ENCODE data around the gene ATP8B4.

Gene ATP8B4

DNA sequence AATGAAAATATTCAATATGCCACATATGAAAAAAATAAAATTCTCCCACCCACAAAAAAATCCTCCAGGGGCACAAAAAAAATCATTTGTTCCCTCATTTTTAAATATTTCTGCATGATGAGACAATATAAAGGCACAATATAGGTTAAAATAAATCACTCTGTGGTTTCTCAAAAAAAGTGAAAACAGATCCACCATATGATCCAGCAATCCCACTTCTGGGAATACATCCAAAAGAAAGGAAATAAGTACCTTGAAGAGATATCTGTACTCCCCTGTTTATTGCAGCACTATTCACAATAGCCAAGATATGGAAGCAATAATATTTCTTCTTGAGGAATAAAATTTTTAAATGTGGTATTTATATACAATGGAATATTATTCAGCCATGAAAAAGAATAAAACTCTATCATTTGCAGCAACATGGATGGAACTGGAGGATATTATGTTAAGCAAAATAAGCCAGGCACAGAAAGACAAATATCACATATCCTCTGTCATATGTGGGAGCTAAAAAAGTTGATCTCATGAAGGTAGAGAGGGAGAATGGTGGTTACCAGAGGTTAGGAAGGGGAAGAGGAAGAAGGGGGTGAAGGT, 1.5 kb downstream of the ATP8B4 start:
- DNase-seq (ENCODE audit: low read depth in 2 of 2): no peak
- TF ChIP-seq, protein P1, sequence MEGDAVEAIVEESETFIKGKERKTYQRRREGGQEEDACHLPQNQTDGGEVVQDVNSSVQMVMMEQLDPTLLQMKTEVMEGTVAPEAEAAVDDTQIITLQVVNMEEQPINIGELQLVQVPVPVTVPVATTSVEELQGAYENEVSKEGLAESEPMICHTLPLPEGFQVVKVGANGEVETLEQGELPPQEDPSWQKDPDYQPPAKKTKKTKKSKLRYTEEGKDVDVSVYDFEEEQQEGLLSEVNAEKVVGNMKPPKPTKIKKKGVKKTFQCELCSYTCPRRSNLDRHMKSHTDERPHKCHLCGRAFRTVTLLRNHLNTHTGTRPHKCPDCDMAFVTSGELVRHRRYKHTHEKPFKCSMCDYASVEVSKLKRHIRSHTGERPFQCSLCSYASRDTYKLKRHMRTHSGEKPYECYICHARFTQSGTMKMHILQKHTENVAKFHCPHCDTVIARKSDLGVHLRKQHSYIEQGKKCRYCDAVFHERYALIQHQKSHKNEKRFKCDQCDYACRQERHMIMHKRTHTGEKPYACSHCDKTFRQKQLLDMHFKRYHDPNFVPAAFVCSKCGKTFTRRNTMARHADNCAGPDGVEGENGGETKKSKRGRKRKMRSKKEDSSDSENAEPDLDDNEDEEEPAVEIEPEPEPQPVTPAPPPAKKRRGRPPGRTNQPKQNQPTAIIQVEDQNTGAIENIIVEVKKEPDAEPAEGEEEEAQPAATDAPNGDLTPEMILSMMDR (IDR thresholded peaks at IDR 0.05; ENCODE audit: low read depth, low read length): no peak
- H3K4me3 ChIP-seq (replicated peaks in 1 of 2; ENCODE audit: low read depth in 2 of 2, low read length in 2 of 2): no peak overlapping the region

DNA sequence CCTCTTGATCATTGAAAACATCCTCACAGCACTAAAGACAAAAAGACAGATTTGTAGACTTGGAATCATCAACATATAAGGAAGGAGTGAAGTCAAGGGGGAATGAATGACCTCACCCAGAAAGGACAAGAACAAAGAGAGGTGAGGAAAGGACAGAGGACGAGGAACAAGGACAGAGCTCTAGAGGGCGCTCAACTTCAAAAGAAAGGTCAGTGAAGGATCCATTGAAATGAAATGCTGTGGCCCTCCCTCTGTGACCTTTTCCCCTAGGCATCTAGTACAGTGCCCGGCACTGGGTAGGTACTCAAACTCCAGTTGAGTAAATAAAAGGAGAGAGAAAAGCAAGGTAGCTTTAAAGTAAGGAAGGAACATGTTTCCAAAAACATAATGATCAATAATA, 2.6 kb downstream of the ATP8B4 start:
- TF ChIP-seq, protein P1 (IDR thresholded peaks at IDR 0.05; ENCODE audit: low read depth, low read length): peak; percentile 32

DNA sequence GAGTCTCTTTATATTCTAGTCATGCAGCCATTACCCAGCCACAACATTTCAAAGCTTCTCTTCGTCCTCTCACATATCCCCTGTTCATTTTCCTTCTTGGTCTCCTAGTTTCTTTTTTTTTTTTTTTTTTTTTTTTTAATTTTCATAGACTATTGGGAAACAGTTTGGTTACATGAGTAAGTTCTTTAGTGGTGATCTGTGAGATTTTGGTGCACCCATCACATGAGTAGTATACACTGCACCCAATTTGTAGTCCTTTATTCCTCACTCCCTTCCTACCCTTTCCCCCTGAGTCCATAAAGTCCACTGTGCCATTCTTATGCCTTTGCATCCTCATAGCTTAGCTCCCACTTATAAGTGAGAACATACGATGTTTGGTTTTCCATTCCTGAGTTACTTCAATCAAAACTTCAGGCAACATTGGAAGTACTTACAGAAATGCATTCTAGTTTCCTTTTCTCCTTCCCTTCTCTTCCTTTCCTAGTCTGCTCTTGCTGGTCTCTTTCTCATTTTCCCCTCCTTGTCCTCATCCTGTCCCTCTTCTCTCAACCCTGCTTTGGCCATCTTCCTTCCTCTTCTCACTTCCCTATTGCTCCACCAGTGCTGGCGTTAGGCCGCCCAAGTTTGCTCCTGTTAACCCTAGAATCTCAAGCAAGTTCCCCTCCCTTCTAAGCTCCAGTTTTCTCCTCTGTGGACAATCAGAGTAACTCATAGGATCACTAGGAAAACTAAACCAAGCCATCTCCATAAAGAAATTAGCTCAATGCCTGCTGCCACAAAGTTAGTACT, 4.8 kb downstream of the ATP8B4 start:
- no peak overlapping the region for H3K4me3 ChIP-seq (replicated peaks in 1 of 2; ENCODE audit: low read depth in 2 of 2, low read length in 2 of 2)
- DNase-seq (ENCODE audit: low read depth in 2 of 2): no peak
- TF ChIP-seq, protein P1 (IDR thresholded peaks at IDR 0.05; ENCODE audit: low read depth, low read length): no peak

More for the DNA sequence above, 2.6 kb downstream of the ATP8B4 start:
- H3K4me3 ChIP-seq (replicated peaks in 1 of 2; ENCODE audit: low read depth in 2 of 2, low read length in 2 of 2): no peak overlapping the region
- DNase-seq (ENCODE audit: low read depth in 2 of 2): peak; percentile 14 to 65

DNA sequence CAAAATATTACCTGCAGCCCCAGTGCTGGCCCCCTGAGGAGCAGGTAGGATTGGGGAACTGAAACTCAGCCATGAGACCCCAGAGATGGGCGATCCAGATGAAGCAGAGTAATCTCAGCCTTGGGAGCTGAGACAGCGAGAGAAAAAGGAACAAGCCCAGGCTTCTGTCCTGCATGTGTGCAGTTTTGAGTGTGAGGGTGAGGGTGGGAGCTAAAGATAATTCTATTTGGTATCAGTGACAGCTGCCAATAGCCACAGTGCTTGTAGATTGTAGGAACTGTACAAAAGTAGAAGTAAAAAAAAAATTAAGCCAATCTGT, 5.9 kb downstream of the ATP8B4 start:
- TF ChIP-seq, protein P1 (IDR thresholded peaks at IDR 0.05; ENCODE audit: low read depth, low read length): no peak
- no peak overlapping the region for H3K4me3 ChIP-seq (replicated peaks in 1 of 2; ENCODE audit: low read depth in 2 of 2, low read length in 2 of 2)
- no peak for DNase-seq (ENCODE audit: low read depth in 2 of 2)

DNA sequence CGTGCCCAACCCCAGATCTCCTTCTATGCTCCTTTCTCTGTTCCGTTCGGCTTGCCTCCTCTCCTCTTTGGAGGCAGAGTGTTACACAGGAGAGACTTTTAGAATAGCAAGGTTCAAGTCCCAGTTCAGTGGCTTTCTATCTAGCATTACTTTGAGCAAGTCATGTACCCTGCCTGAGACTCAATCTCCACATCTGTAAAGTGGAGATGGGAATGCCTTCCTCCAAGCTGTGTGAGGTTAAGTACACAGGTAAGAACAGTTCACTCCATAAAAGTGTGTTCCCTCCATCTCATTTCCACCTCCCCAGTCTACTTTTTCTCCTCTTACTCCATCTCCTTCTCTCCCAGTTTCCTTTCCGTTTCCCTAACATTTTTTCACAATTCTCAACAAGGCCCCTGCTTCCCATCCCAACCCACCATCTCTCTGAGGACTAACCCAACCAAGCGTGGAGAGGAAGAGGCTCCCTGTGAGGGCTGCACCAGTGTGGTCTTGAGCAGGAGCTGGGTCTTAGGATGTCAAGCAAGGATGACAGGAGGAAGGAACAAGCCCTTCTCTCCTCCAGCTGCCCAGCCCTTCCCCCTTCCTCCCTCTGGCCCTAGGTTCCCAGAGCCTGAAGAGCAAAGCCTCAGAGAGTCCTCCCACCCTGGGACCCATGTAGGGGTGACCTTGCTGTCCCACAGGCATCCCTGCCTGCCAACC, 6.4 kb downstream of the ATP8B4 start:
- H3K4me3 ChIP-seq (replicated peaks in 1 of 2; ENCODE audit: low read depth in 2 of 2, low read length in 2 of 2): no peak overlapping the region
- TF ChIP-seq, protein P1 (IDR thresholded peaks at IDR 0.05; ENCODE audit: low read depth, low read length): no peak
- no peak for DNase-seq (ENCODE audit: low read depth in 2 of 2)

DNA sequence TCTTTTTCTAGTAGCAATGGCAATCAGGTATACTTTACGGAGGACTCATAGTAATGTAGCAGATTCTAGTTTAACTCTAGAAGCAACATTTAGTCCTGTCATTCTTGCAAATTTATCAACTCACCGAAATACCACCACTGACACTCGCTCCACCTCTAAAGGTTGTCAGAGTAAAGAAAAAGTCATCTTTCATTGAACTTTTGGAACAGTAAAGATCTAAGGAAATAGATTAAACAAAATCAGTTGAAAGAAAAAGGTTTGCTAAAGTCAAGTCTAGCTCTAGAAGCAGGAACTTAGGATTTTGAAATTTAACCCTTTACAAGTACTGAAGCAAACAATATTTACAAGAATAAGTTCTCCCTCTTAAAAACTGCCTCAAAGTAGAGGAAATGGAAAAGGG, 8.7 kb downstream of the ATP8B4 start:
- DNase-seq (ENCODE audit: low read depth in 2 of 2): no peak
- TF ChIP-seq, protein P1 (IDR thresholded peaks at IDR 0.05; ENCODE audit: low read depth, low read length): no peak
- H3K4me3 ChIP-seq (replicated peaks in 1 of 2; ENCODE audit: low read depth in 2 of 2, low read length in 2 of 2): no peak overlapping the region

All from cardiac fibroblast (primary cell).